ENCODE data around the gene KIR3DL3. TPM values are rescaled to one million over a fixed set of nuclear protein-coding genes. Genes with fewer than 3 reads are reported as not detected.
"Not testable (repeated sequence)": the region's sequence is repeated elsewhere in the genome, so short reads cannot be mapped to it uniquely, and the experiment has no call there.

KIR3DL3 gene
- total RNA-seq, 2 donors from 2014 or later: not detected

DNA sequence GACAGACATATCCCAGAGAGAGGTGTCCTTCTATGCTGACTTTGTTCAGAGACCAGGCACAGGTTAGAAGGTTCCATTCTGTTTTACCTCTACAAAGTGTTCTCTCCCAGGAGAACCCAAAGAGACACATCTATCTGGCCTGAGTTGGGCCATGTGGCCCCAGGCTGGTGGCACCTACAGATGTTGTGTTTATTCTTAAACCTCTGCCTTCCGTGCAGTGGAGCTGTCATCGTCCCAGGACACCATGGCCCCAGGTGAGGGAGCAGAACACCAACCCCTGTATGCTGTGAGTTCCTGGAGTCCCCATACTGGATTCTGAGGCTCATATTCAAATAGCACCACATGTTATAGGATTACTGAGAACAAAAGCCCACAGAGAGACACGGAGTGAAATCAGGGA, 3.9 kb downstream of the KIR3DL3 start:
- intact Hi-C loops (cut with DNase I): no loop called here
- DNase-seq (no peak), ATAC-seq (no peak)

GRCh38 chr19:54729416-54730188, 5.4 kb downstream of the KIR3DL3 start:
- no peak for ATAC-seq

GRCh38 chr19:54731191-54731590, 6.9 kb downstream of the KIR3DL3 start:
- intact Hi-C loops (cut with DNase I): no loop called here
- DNase-seq (no peak), ATAC-seq (no peak)

More at GRCh38 chr19:54729416-54730188, 5.4 kb downstream of the KIR3DL3 start:
- no peak for DNase-seq
- intact Hi-C loops (cut with DNase I): no loop called here

- DNase-seq; ATAC-seq; intact Hi-C loops (cut with DNase I): not testable (repeated sequence)
Measured at GRCh38 chr19:54738306-54738705, 14.1 kb downstream of the KIR3DL3 start, which contains the start of gene KIR2DL3. TSS of gene KIR2DL3 (plus strand) at chr19:54738513. CDS start at chr19:54738546, 33 bp downstream.

DNA sequence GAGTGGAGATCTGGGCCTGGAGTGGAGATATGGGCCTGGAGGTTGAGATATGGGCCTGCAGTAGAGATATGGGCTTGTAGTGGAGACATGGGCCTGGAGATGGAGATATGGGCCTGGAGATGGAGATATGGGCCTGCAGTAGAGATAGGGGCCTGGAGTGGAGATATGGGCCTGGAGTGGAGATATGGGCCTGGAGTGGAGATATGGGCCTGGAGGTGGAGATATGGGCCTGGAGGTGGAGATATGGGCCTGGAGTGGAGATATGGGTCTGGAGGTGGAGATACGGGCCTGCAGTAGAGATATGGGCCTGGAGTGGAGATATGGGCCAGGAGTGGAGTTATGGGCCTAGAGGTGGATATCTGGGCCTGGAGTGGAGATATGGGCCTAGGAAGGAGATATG, 14.5 kb downstream of the KIR3DL3 start:
- intact Hi-C loops (cut with DNase I): no loop called here
- DNase-seq: no peak
- no peak for ATAC-seq

GRCh38 chr19:54739587-54740497, 15.6 kb downstream of the KIR3DL3 start:
- no peak for DNase-seq
- intact Hi-C loops (cut with DNase I): no loop called here
- ATAC-seq: no peak

DNA sequence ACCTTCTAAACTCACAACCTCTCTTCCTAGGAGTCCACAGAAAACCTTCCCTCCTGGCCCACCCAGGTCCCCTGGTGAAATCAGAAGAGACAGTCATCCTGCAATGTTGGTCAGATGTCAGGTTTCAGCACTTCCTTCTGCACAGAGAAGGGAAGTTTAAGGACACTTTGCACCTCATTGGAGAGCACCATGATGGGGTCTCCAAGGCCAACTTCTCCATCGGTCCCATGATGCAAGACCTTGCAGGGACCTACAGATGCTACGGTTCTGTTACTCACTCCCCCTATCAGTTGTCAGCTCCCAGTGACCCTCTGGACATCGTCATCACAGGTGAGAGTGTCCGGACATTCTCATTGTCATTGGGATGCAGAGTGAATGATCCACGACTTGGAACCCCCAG, 17.7 kb downstream of the KIR3DL3 start:
- DNase-seq, ATAC-seq: not testable (repeated sequence)

GRCh38 chr19:54744080-54744479, 19.8 kb downstream of the KIR3DL3 start:
- intact Hi-C loops (cut with DNase I); DNase-seq; ATAC-seq: not testable (repeated sequence)

More for the DNA sequence above, 17.7 kb downstream of the KIR3DL3 start:
- intact Hi-C loops (cut with DNase I): not testable (repeated sequence)

DNA sequence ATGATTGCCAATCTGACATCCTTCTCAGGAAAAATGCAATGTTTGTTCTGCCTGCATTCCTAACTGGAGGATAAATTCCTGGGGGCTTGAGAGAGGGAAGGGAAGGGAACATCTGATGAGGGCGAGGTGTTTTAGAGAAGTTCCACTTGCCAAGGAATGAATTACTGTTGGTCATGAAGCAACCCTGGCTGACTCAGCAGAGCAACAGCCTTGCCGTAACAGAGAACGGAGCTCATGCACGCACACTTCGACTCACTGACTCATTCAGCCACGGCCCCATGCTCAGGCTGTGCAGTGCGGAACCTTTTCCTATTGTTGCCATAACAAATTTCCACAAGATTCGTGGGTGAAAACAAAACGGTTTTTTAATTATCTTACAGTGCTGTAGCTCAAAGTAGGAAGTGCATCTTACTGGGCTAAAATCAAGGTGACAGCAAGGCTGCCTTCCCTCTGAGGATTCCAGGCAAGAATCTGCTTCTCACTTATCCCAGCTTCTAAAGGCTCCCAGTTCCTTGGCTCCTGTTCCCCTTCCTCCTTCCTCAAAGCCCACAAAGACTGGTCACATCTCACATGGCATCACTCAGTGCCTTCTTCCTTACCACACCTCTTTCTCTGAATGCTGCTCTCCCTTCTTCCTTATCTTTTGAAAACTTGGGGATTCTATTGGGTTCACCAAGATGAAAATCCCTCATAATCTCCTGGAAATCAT, 23.5 kb downstream of the KIR3DL3 start:
- ATAC-seq; intact Hi-C loops (cut with DNase I); DNase-seq: not testable (repeated sequence)

DNA sequence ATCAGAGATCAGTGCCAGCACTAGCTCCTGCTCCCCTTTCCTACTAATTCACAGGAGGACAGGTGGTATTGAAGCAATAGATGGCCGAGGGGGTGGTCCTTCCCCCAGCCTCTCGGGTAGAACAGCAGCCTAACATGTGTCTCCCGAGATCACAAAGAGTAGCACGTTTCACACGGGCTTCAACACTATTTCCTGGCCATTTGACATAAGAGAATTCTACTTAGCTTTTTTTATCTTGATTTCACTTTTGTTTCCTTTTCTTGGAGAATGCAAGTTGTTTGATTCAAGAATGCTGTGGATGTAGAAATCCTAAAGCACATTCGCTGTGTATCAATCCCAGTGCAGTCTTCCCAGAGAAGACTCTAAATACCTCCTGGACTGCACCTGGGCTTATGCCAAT, 26.0 kb downstream of the KIR3DL3 start:
- DNase-seq; ATAC-seq; intact Hi-C loops (cut with DNase I): not testable (repeated sequence)

DNA sequence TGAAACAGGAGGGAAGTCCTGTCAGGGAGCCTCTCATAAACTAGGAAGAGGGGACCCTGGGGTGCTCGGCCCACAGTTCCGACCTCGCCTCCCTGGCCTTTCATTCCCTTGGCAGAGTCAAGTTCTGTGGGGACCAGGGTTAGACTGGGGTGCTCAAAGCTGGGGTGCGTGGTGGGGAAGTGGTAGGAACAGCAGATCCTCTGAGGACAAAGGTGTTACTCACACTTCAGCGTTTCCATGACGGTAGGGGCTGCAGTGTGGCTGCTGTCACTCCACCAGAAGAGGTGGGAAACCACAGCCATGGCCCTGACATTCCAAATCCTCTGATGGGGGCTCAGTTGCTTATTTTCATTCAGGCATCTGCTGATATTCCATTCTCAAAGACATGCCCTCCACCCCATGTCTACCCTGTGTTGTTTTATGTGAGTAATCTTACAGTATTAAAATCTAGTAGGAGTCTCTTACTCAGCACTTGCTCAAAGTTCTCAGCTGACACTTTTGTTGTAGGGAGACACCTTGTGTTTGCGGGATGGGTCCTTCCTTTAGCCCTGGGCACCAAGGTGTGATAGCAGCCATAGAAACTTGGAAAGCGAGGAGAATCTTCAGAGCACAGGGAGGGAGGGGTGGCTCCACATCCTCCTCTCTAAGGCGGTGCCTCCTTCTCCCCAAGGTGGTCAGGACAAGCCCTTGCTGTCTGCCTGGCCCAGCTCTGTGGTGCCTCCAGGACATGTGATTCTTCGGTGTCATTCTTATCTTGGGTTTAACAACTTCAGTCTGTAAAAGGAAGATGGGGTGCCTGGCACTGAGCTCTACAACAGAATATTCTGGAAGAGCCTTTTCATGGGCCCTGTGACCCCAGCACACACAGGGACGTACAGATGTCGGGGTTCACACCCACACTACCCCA, 32.2 kb downstream of the KIR3DL3 start:
- intact Hi-C loops (cut with DNase I); ATAC-seq; DNase-seq: not testable (repeated sequence)

DNA sequence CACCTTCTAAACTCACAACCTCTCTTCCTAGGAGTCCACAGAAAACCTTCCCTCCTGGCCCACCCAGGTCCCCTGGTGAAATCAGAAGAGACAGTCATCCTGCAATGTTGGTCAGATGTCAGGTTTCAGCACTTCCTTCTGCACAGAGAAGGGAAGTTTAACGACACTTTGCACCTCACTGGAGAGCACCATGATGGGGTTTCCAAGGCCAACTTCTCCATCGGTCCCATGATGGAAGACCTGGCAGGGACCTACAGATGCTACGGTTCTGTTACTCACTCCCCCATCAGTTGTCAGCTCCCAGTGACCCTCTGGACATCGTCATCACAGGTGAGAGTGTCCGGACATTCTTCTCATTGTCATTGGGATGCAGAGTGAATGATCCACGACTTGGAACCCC, 34.3 kb downstream of the KIR3DL3 start:
- ATAC-seq; DNase-seq; intact Hi-C loops (cut with DNase I): not testable (repeated sequence)

GRCh38 chr19:54764219-54764618, 40.0 kb downstream of the KIR3DL3 start:
- DNase-seq; ATAC-seq; intact Hi-C loops (cut with DNase I): not testable (repeated sequence)

DNA sequence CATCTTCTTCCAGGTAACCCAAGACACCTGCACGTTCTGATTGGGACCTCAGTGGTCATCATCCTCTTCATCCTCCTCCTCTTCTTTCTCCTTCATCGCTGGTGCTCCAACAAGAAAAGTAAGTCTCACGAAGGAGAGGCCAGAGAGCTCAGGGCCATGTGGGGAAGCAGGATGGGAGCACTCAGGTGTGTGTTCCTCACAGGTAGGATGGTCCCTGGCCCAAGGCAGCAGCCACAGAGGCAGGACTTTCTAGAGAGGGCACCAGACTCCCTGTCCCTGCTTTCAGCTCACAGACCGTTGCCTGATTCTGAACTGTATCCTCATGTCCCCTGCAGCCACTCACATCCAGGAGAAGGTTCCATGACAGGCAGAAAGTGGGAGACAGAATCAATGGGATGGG, 42.2 kb downstream of the KIR3DL3 start:
- DNase-seq; intact Hi-C loops (cut with DNase I); ATAC-seq: not testable (repeated sequence)

GRCh38 chr19:54769646-54770045, 45.4 kb downstream of the KIR3DL3 start, which contains the start of gene KIR2DL1:
TSS of gene KIR2DL1 (plus strand) at chr19:54769793. CDS start at chr19:54769851, 58 bp downstream.
- intact Hi-C loops (cut with DNase I); ATAC-seq; DNase-seq: not testable (repeated sequence)

DNA sequence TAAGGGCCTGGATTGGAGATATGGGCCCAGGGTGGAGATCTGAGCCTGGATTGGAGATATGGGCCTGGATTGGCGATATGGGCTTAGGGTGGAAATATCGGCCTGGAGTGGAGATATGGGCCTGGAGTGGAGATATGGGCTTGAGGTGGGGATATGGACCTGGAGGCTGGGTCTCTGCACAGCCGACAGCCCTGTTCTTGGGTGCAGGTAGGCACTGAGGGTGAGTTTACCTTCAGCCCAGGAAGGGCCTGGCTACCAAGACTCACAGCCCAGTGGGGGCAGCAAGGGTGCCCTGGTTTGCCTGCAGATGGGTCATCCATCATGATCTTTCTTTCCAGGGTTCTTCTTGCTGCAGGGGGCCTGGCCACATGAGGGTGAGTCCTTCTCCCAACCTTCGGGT, 46.3 kb downstream of the KIR3DL3 start:
- intact Hi-C loops (cut with DNase I); ATAC-seq; DNase-seq: not testable (repeated sequence)

- DNase-seq; intact Hi-C loops (cut with DNase I); ATAC-seq: not testable (repeated sequence)
Measured at GRCh38 chr19:54771018-54771960, 47.0 kb downstream of the KIR3DL3 start.
